ENCODE results near the gene NSUN2.

Gene NSUN2

DNA sequence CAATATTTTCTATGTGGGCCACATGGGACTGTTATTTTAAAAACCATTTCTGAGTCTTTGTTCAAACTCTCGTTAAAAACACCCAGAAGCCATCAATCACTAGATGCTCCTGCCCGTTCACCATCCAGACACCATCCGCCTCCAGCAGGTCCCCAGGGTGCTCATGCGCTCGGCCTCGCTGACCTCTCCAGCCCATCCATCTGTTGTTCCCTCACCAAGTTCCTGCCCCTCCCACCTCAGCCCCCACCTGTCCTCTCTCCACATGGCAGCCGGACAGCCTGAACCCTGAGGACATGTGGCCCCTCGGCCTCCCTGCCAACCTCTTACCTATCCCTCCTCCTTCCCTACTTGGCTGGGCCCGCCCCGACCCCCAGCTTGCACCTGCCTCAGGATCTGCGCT is 31.6 kb downstream of the NSUN2 start:
- TF ChIP-seq POLR2AphosphoS5 (IDR thresholded peaks at IDR 0.05; ENCODE audit: low read depth, low read length) (no peak), TAF1 (IDR thresholded peaks at IDR 0.05; ENCODE audit: borderline replicate concordance, low read depth, low read length) (no peak), POLR2A (IDR thresholded peaks at IDR 0.05; ENCODE audit: low read depth, low read length) (no peak; the same call in 1 of the 2 replicates)
- FAIRE-seq = no peak
- no peak for DNase-seq (ENCODE audit: insufficient read length)

GRCh38 chr5:6599739-6600138 is 33.1 kb downstream of the NSUN2 start:
- FAIRE-seq = no peak
- no peak for TF ChIP-seq TAF1 (IDR thresholded peaks at IDR 0.05; ENCODE audit: borderline replicate concordance, low read depth, low read length)
- no peak for DNase-seq (ENCODE audit: insufficient read length)

DNA sequence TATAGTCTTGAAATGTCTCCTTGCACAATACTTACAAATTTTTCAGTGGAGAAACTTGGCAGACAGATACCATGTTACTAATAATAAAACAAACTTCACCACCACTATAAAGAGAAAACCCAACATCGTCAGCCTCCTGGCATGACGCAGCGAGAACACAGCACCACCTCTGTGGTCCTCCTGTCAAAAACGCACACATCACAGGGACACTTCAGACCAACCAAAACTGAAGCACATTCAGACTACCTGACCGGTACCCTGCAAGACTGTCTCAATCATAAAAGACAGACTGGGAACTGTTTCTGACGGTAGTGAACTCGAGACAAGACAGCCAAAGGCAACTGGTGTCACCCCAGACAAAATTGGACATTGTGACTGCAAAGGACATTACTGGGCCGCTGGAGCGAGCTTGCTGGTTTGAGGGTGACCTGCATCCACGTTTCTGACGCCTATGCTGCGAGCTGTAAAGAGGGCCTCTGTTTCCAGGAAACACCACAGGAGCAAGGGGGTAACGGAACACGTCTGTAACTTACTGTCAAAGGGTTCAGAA is 34.4 kb downstream of the NSUN2 start:
- no peak for FAIRE-seq
- peak; percentile 39; the same call in 1 of the 2 replicates for TF ChIP-seq POLR2A (IDR thresholded peaks at IDR 0.05; ENCODE audit: low read depth, low read length)
- no peak for TF ChIP-seq TAF1 (IDR thresholded peaks at IDR 0.05; ENCODE audit: borderline replicate concordance, low read depth, low read length)
- peak; percentile 66; the same call in 1 of the 2 replicates for TF ChIP-seq POLR2AphosphoS5 (IDR thresholded peaks at IDR 0.05; ENCODE audit: low read depth, low read length)
- DNase-seq (ENCODE audit: insufficient read length) = no peak

- FAIRE-seq (no peak), DNase-seq (ENCODE audit: insufficient read length) (no peak)
Measured at GRCh38 chr5:6597557-6597956, 35.3 kb downstream of the NSUN2 start.

DNA sequence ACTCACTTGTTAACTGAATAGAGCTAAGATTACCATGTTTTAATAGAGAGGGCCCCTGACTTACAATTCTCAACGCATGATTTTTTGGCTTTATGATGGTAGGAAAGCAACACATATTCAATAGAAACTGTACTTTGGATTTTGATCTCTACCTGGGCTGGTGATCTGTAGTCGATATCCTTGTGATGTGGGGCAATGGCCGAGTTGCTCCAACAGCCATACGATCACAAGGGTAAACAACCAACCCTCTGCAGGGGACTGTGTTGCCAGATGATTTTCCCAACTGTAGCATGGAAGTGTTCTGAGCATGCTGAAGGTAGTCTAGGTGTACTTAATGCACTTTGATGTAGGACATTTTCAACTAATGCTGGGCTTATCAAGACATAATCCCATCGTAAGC is 36.5 kb downstream of the NSUN2 start:
- TF ChIP-seq TAF1 (IDR thresholded peaks at IDR 0.05; ENCODE audit: borderline replicate concordance, low read depth, low read length) = no peak
- no peak for TF ChIP-seq POLR2A (IDR thresholded peaks at IDR 0.05; ENCODE audit: low read depth, low read length)
- no peak for TF ChIP-seq POLR2AphosphoS5 (IDR thresholded peaks at IDR 0.05; ENCODE audit: low read depth, low read length)
- FAIRE-seq = no peak
- no peak for DNase-seq (ENCODE audit: insufficient read length)

More at GRCh38 chr5:6597557-6597956, 35.3 kb downstream of the NSUN2 start:
- TF ChIP-seq TAF1 (IDR thresholded peaks at IDR 0.05; ENCODE audit: borderline replicate concordance, low read depth, low read length) (no peak), POLR2A (IDR thresholded peaks at IDR 0.05; ENCODE audit: low read depth, low read length) (no peak), POLR2AphosphoS5 (IDR thresholded peaks at IDR 0.05; ENCODE audit: low read depth, low read length) (peak; percentile 44; the same call in 1 of the 2 replicates)

DNA sequence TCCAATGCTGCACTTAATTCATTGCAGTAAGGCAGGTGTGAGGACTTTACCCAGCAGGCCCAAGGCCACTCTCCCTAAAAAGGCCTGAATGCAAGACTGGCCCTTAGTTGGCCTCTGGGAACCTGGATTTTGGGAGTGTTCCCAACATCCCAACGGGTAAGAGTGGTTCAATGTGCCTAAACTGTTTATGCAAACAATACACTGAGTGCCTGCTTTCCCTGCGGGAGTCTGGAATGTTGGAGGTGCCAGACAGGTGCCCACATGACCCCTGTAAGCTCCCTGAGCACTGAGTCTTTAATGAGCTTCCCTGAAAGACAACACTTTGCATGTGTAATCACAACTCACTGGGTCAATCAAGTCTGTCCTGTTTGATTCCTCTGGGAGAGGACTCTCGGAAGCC is 37.4 kb downstream of the NSUN2 start:
- DNase-seq (ENCODE audit: insufficient read length) = no peak
- no peak for TF ChIP-seq TAF1 (IDR thresholded peaks at IDR 0.05; ENCODE audit: borderline replicate concordance, low read depth, low read length)
- no peak for TF ChIP-seq POLR2AphosphoS5 (IDR thresholded peaks at IDR 0.05; ENCODE audit: low read depth, low read length)
- no peak for TF ChIP-seq POLR2A (IDR thresholded peaks at IDR 0.05; ENCODE audit: low read depth, low read length)
- FAIRE-seq = no peak

DNA sequence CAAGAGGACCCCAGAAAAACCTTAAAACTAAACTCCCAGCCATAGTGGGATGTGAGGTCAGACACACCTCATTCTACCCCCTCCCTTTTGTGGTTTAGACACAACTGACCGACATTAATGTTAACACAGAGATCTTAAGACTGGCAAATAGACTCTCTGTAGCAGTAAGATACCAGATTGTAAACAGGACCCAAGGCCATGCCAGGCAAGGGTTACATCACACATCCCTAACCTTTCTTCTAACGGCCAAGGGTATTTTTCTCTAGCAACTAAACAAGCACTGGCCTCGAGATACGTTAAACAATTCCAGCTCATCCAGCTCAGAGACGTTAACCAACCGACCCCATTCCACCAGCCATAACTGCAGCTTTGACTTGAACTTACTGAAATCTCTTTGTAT is 38.8 kb downstream of the NSUN2 start:
- FAIRE-seq (no peak), DNase-seq (ENCODE audit: insufficient read length) (no peak)
- TF ChIP-seq TAF1 (IDR thresholded peaks at IDR 0.05; ENCODE audit: borderline replicate concordance, low read depth, low read length) (no peak), POLR2A (IDR thresholded peaks at IDR 0.05; ENCODE audit: low read depth, low read length) (no peak), POLR2AphosphoS5 (IDR thresholded peaks at IDR 0.05; ENCODE audit: low read depth, low read length) (no peak)

DNA sequence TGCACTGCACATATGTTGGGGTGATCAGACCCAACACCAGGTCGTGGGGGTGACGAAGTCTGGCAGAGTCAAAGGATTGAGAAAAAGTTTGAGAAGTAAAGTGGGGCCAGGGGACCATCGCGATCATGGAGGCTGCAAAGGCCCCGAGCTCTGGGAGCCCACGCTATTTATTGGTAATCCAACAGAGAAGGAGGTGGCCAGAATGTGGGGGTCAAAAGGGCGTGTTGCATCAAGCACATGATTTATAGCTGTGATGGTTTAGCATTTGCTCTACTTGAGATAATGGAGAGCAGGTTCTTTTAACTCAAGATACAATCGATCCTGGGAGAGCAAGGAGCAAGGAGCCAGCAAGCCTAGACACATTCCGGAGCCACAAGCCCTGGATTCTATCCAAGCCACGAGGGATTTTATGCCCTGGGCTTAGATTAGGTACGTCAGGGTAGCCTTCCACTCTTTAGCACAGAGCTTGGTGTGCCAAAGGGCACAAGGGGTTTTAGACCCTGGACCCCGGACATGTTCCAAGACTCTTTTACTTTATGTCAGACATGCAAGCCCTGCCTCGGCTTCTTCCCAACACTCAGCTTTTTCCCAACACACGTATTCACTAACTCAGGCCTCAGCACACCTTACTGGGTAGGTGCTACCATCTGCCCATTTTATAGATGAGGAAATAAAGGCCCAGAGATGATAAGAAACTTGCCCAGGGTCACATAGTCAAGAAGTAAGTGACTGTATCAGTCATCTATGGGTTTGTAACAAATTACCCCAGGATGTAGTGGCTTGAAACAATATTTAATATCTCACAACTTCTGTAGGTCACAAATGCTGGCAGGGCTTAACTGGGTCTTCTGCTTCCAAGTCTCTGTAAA is 39.5 kb downstream of the NSUN2 start:
- FAIRE-seq (no peak), DNase-seq (ENCODE audit: insufficient read length) (no peak)
- no peak for TF ChIP-seq POLR2A (IDR thresholded peaks at IDR 0.05; ENCODE audit: low read depth, low read length)
- TF ChIP-seq POLR2AphosphoS5 (IDR thresholded peaks at IDR 0.05; ENCODE audit: low read depth, low read length) = no peak
- TF ChIP-seq TAF1 (IDR thresholded peaks at IDR 0.05; ENCODE audit: borderline replicate concordance, low read depth, low read length) = no peak

DNA sequence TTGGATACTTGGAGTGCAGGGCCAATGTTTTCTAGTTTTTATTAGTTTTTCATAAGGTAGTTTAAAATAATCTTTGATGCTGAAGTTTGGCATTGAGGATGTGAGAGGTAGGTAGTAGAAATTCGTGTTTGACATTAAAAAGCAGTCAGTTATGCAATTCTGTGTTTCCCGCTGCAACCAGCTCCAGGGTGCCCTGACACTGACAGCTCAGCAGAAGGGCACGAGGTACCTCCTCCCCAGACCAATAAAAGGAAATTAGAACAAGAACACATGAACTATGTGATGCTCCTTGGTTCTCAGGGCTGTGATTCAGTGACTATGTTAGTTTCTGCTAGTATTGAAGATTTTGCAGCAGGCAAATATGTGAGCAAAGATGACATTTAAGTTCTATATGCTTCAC is 40.2 kb downstream of the NSUN2 start:
- DNase-seq (ENCODE audit: insufficient read length) (no peak), FAIRE-seq (no peak)
- no peak for TF ChIP-seq POLR2AphosphoS5 (IDR thresholded peaks at IDR 0.05; ENCODE audit: low read depth, low read length)
- no peak for TF ChIP-seq TAF1 (IDR thresholded peaks at IDR 0.05; ENCODE audit: borderline replicate concordance, low read depth, low read length)
- no peak for TF ChIP-seq POLR2A (IDR thresholded peaks at IDR 0.05; ENCODE audit: low read depth, low read length)

GRCh38 chr5:6591671-6592288 is 41.1 kb downstream of the NSUN2 start:
- no peak for DNase-seq (ENCODE audit: insufficient read length)
- FAIRE-seq = no peak
- no peak for TF ChIP-seq POLR2A (IDR thresholded peaks at IDR 0.05; ENCODE audit: low read depth, low read length)
- TF ChIP-seq POLR2AphosphoS5 (IDR thresholded peaks at IDR 0.05; ENCODE audit: low read depth, low read length) = no peak
- TF ChIP-seq TAF1 (IDR thresholded peaks at IDR 0.05; ENCODE audit: borderline replicate concordance, low read depth, low read length) = no peak

DNA sequence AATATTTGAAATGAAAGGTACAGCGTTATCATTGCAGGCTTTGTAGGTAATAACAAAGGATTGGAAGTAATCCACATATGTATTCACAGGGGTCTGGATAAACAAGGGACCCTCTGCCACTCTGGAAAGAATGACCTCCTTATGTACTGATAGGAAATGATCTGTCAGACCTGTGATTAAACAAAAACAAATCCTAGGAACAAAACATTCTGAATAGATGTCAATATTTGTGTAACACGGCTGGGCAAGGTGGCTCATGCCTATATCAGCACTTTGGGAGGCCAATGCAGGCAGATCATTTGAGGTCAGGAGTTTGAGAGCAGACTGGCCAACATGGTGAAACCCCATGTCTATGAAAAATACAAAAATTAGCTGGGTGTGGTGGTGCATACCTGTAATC is 42.3 kb downstream of the NSUN2 start:
- no peak for DNase-seq (ENCODE audit: insufficient read length)
- no peak for FAIRE-seq

More for the DNA sequence above, 42.3 kb downstream of the NSUN2 start:
- TF ChIP-seq TAF1 (IDR thresholded peaks at IDR 0.05; ENCODE audit: borderline replicate concordance, low read depth, low read length) = no peak
- no peak for TF ChIP-seq POLR2A (IDR thresholded peaks at IDR 0.05; ENCODE audit: low read depth, low read length)
- TF ChIP-seq POLR2AphosphoS5 (IDR thresholded peaks at IDR 0.05; ENCODE audit: low read depth, low read length) = no peak
